Measurements from ENCODE around the gene GRK7. TPM values are rescaled to one million over a fixed set of nuclear protein-coding genes. Genes with fewer than 3 reads are reported as not detected.

Gene GRK7
- total RNA-seq, 2 donors from 2014 or later: 0.12 TPM; not detected in 1

- no peaks in the 10 kb centered on the region for H3K27me3 ChIP-seq
- H3K36me3 ChIP-seq: no peaks in the 10 kb centered on the region
- no peak overlapping the region for H3K4me3 ChIP-seq
- no peak overlapping the region for H3K27ac ChIP-seq
- H3K9me3 ChIP-seq: no peaks in the 10 kb centered on the region
- TF ChIP-seq CTCF (IDR thresholded peaks at IDR 0.05): no peak
- DNase-seq (ENCODE audit: low spot score): no peak
- no peaks in the 10 kb centered on the region for H3K4me1 ChIP-seq
Measured at GRCh38 chr3:141725036-141725435, 38.2 kb upstream of the GRK7 start.

GRCh38 chr3:141726483-141726882 is 36.7 kb upstream of the GRK7 start:
- Histone ChIP-seq H3K27me3 (no peaks in the 10 kb centered on the region), H3K4me1 (no peaks in the 10 kb centered on the region), H3K27ac (no peak overlapping the region), H3K4me3 (no peak overlapping the region), H3K9me3 (no peaks in the 10 kb centered on the region), H3K36me3 (no peaks in the 10 kb centered on the region)
- DNase-seq (ENCODE audit: low spot score): no peak
- TF ChIP-seq CTCF (IDR thresholded peaks at IDR 0.05): no peak

- no peaks in the 10 kb centered on the region for H3K9me3 ChIP-seq
- H3K4me1 ChIP-seq: no peaks in the 10 kb centered on the region
- no peak for DNase-seq (ENCODE audit: low spot score)
- H3K4me3 ChIP-seq: no peak overlapping the region
- no peak overlapping the region for H3K27ac ChIP-seq
- no peaks in the 10 kb centered on the region for H3K27me3 ChIP-seq
- H3K36me3 ChIP-seq: no peaks in the 10 kb centered on the region
- TF ChIP-seq CTCF (IDR thresholded peaks at IDR 0.05): no peak
Measured at GRCh38 chr3:141728355-141728892, 34.8 kb upstream of the GRK7 start.

- H3K4me3 ChIP-seq: no peak overlapping the region
- no peaks in the 10 kb centered on the region for H3K36me3 ChIP-seq
- no peak for TF ChIP-seq CTCF (IDR thresholded peaks at IDR 0.05)
- H3K4me1 ChIP-seq: no peaks in the 10 kb centered on the region
- no peaks in the 10 kb centered on the region for H3K27me3 ChIP-seq
- DNase-seq (ENCODE audit: low spot score): no peak
- no peak overlapping the region for H3K27ac ChIP-seq
- no peaks in the 10 kb centered on the region for H3K9me3 ChIP-seq
Measured at GRCh38 chr3:141729240-141729639, 34.0 kb upstream of the GRK7 start.

GRCh38 chr3:141735176-141735575 is 28.0 kb upstream of the GRK7 start:
- no peak for DNase-seq (ENCODE audit: low spot score)
- H3K27me3 ChIP-seq: no peaks in the 10 kb centered on the region
- no peak overlapping the region for H3K27ac ChIP-seq
- H3K4me1 ChIP-seq: peaks cover 0 to 10% of the 10 kb centered on the region in 2 donors
- no peak overlapping the region for H3K4me3 ChIP-seq
- H3K9me3 ChIP-seq: no peaks in the 10 kb centered on the region
- no peak for TF ChIP-seq CTCF (IDR thresholded peaks at IDR 0.05)
- no peaks in the 10 kb centered on the region for H3K36me3 ChIP-seq

GRCh38 chr3:141735770-141736465 is 27.3 kb upstream of the GRK7 start:
- TF ChIP-seq CTCF (IDR thresholded peaks at IDR 0.05): no peak
- no peaks in the 10 kb centered on the region for H3K9me3 ChIP-seq
- no peaks in the 10 kb centered on the region for H3K27me3 ChIP-seq
- DNase-seq (ENCODE audit: low spot score): no peak
- H3K4me1 ChIP-seq: peaks cover 0 to 17% of the 10 kb centered on the region in 2 donors
- no peaks in the 10 kb centered on the region for H3K36me3 ChIP-seq
- no peak overlapping the region for H3K27ac ChIP-seq
- no peak overlapping the region for H3K4me3 ChIP-seq
